ENCODE results near the gene TRIP10.

- no peak for TF ChIP-seq EZH2 (IDR thresholded peaks at IDR 0.05; ENCODE audit: low read length, missing control alignments)
- TF ChIP-seq CTCF (conservative IDR thresholded peaks at IDR 0.05 in 1 of 2, IDR thresholded peaks at IDR 0.05 in 1 of 2; ENCODE audit: low read depth in 1 of 2, low read length in 2 of 2) = no peak
Observed at GRCh38 chr19:6774821-6775707, 35.6 kb downstream of the TRIP10 start.

Data from fibroblast of lung (primary cell).